ENCODE measurements around the gene PHC2. TPM values are rescaled to one million over a fixed set of nuclear protein-coding genes. Genes with fewer than 3 reads are reported as not detected.

The PHC2 gene
- total and polyA plus RNA-seq, 9 of the 15 experiments (the other 6 are each of a cell fraction or from before 2014, with no cell fraction given) = 3.1 to 67.6 (median 34.6) TPM

GRCh38 chr1:33369764-33370163, 61.1 kb downstream of the PHC2 start (continued):
- TF ChIP-seq CBX2 (IDR thresholded peaks at IDR 0.05; ENCODE audit: insufficient read depth, low read length, poor library complexity, severe bottlenecking) = no peak
- TF ChIP-seq ZBTB49 (CRISPR knock-in tag; IDR thresholded peaks at IDR 0.05; ENCODE audit: borderline replicate concordance) = no peak
- TF ChIP-seq E2F4 (CRISPR knock-in tag; IDR thresholded peaks at IDR 0.05; ENCODE audit: low read depth) = no peak

GRCh38 chr1:33369081-33369480, 61.8 kb downstream of the PHC2 start:
- no peak overlapping the region for H3K9ac ChIP-seq (ENCODE audit: insufficient read depth in 1 of 2, low read depth in 2 of 2, low read length in 2 of 2)
- POLR2A ChIA-PET = interaction anchor here (1.1 kb wide), 1 partner anchor 22 kb away, joined by 5 read pairs; no protein-coding TSS in a partner anchor
- BruUV-seq (replicated peaks) = no TSS peak
- 8% methylated on average over 9 of the region's 9 CpGs for WGBS (ENCODE audit: insufficient coverage, low coverage, missing lambda C conversion rate)
- peaks cover 32% of the 10 kb centered on the region for H4K20me1 ChIP-seq (replicated peaks; ENCODE audit: control insufficient read depth, insufficient read depth, low read length)
- H3K9me1 ChIP-seq (ENCODE audit: control insufficient read depth, insufficient read depth, low read length) = no peaks in the 10 kb centered on the region
- H3K9me3 ChIP-seq (replicated peaks; ENCODE audit: control insufficient read depth, insufficient read depth, low read depth, low read length) = no peaks in the 10 kb centered on the region
- no peak overlapping the region for H2AFZ ChIP-seq (ENCODE audit: low read depth, low read length)
- peaks cover 23 to 40% of the 10 kb centered on the region in 2 experiments for H3K27me3 ChIP-seq (ENCODE audit: control insufficient read depth in 2 of 2, insufficient read depth in 2 of 2, low read length in 2 of 2)
- H3K79me2 ChIP-seq (ENCODE audit: control insufficient read depth, insufficient read depth, low read length) = no peaks in the 10 kb centered on the region
- H3K4me3 ChIP-seq = no peak overlapping the region
- no peaks in the 10 kb centered on the region for H3K36me3 ChIP-seq (ENCODE audit: control insufficient read depth, insufficient read depth, low read length)
- H3K27ac ChIP-seq (ENCODE audit: extremely low read depth, low read depth, low read length) = no peak overlapping the region
- H3K4me2 ChIP-seq (ENCODE audit: insufficient read depth, low read length) = no peak overlapping the region
- intact Hi-C loops (cut with micrococcal nuclease) (loop anchor here (5.0 to 10.0 kb wide), 2 partner anchors 234 to 243 kb away; no protein-coding TSS in a partner anchor), in situ Hi-C loops (cut with MboI) (loop anchor here (5.0 kb wide), 1 partner anchor 72 kb away; no protein-coding TSS in a partner anchor)
- FAIRE-seq (no peak), ATAC-seq (no peak), DNase-seq (ENCODE audit: extremely low read depth in 1 of 4, low spot score in 3 of 4) (no peak)
- peaks cover 7 to 12% of the 10 kb centered on the region in 2 experiments for H3K4me1 ChIP-seq (replicated peaks in 1 of 2; ENCODE audit: control insufficient read depth in 2 of 2, insufficient read depth in 2 of 2, low read length in 2 of 2)
- CTCF ChIA-PET (ENCODE audit: low intra/inter-chr PET ratio) = no interaction called here
- TF ChIP-seq SAFB (IDR thresholded peaks at IDR 0.05; ENCODE audit: borderline replicate concordance, low read depth, low read length) = no peak
- TF ChIP-seq ZNF609 (CRISPR knock-in tag; IDR thresholded peaks at IDR 0.05; ENCODE audit: borderline replicate concordance) = no peak
- no peak for TF ChIP-seq ATF1 (CRISPR knock-in tag; IDR thresholded peaks at IDR 0.05)
- TF ChIP-seq ATF1 (tag; IDR thresholded peaks at IDR 0.05) = no peak
- TF ChIP-seq FOXK2 (conservative IDR thresholded peaks at IDR 0.05 in 1 of 2, IDR thresholded peaks at IDR 0.05 in 1 of 2; ENCODE audit: low read depth in 2 of 2) = no peak
- TF ChIP-seq NR1H2 (CRISPR knock-in tag; IDR thresholded peaks at IDR 0.05) = no peak
- TF ChIP-seq BCL6 (CRISPR knock-in tag; IDR thresholded peaks at IDR 0.05) = no peak
- no peak for TF ChIP-seq ZNF740 (CRISPR knock-in tag; IDR thresholded peaks at IDR 0.05)
- no peak for TF ChIP-seq ZNF740 (tag; IDR thresholded peaks at IDR 0.05)

Measured in K562 (cell line).